ENCODE results near the gene GEMIN4. TPM values are rescaled to one million over a fixed set of nuclear protein-coding genes. Genes with fewer than 3 reads are reported as not detected.
"Not testable (repeated sequence)": the region's sequence is repeated elsewhere in the genome, so short reads cannot be mapped to it uniquely, and the experiment has no call there.

The GEMIN4 gene
- 16.2 and 25.6 TPM in 2 replicates for total RNA-seq (2014; rRNA removed; shearing (Covaris generic); ENCODE audit: low replicate concordance)

GRCh38 chr17:752002-752619 is at the start of gene GEMIN4:
Gene GEMIN4 (minus strand): TSS chr17:752264. CDS start chr17:752142, 122 bp downstream.
- in situ Hi-C loops (cut with HindIII; ENCODE audit: low pct_unique_long_range_greater_than_20kb, low sequenced_read_pairs), result no loop called here
- DNase-seq (ENCODE audit: low read depth), result peak; percentile 75

GRCh38 chr17:801660-802059 is 49.6 kb upstream of the GEMIN4 start:
- in situ Hi-C loops (cut with HindIII; ENCODE audit: low pct_unique_long_range_greater_than_20kb, low sequenced_read_pairs), result no loop called here
- DNase-seq (ENCODE audit: low read depth), result peak; percentile 68

- DNase-seq (ENCODE audit: low read depth), result no peak
- in situ Hi-C loops (cut with HindIII; ENCODE audit: low pct_unique_long_range_greater_than_20kb, low sequenced_read_pairs), result no loop called here
These were observed 48.6 kb upstream of the GEMIN4 start for GRCh38 chr17:800446-801242.

GRCh38 chr17:799261-799660 is 47.2 kb upstream of the GEMIN4 start:
- no peak for DNase-seq (ENCODE audit: low read depth)

GRCh38 chr17:798246-798645 is 46.2 kb upstream of the GEMIN4 start:
- in situ Hi-C loops (cut with HindIII; ENCODE audit: low pct_unique_long_range_greater_than_20kb, low sequenced_read_pairs), result no loop called here
- DNase-seq (ENCODE audit: low read depth), result no peak

More at GRCh38 chr17:799261-799660, 47.2 kb upstream of the GEMIN4 start:
- in situ Hi-C loops (cut with HindIII; ENCODE audit: low pct_unique_long_range_greater_than_20kb, low sequenced_read_pairs), result no loop called here

- in situ Hi-C loops (cut with HindIII; ENCODE audit: low pct_unique_long_range_greater_than_20kb, low sequenced_read_pairs), result no loop called here
- DNase-seq (ENCODE audit: low read depth), result no peak
These were observed 45.3 kb upstream of the GEMIN4 start for GRCh38 chr17:797236-797840.

- in situ Hi-C loops (cut with HindIII; ENCODE audit: low pct_unique_long_range_greater_than_20kb, low sequenced_read_pairs), result no loop called here
- DNase-seq (ENCODE audit: low read depth), result no peak
These were observed 44.5 kb upstream of the GEMIN4 start for GRCh38 chr17:796609-797008.

GRCh38 chr17:795721-796120 is 43.7 kb upstream of the GEMIN4 start:
- DNase-seq (ENCODE audit: low read depth), result no peak
- in situ Hi-C loops (cut with HindIII; ENCODE audit: low pct_unique_long_range_greater_than_20kb, low sequenced_read_pairs), result no loop called here

GRCh38 chr17:795276-795675 is 43.2 kb upstream of the GEMIN4 start:
- in situ Hi-C loops (cut with HindIII; ENCODE audit: low pct_unique_long_range_greater_than_20kb, low sequenced_read_pairs), result no loop called here
- DNase-seq (ENCODE audit: low read depth), result no peak

GRCh38 chr17:794876-795275 is 42.8 kb upstream of the GEMIN4 start:
- in situ Hi-C loops (cut with HindIII; ENCODE audit: low pct_unique_long_range_greater_than_20kb, low sequenced_read_pairs), result no loop called here
- peak; percentile 64 for DNase-seq (ENCODE audit: low read depth)

- in situ Hi-C loops (cut with HindIII; ENCODE audit: low pct_unique_long_range_greater_than_20kb, low sequenced_read_pairs), result no loop called here
- peak; percentile 30 for DNase-seq (ENCODE audit: low read depth)
These were observed 40.2 kb upstream of the GEMIN4 start for GRCh38 chr17:792277-792676.

- DNase-seq (ENCODE audit: low read depth), result no peak
- in situ Hi-C loops (cut with HindIII; ENCODE audit: low pct_unique_long_range_greater_than_20kb, low sequenced_read_pairs), result no loop called here
These were observed 39.8 kb upstream of the GEMIN4 start for GRCh38 chr17:791829-792228.

GRCh38 chr17:790874-791247 is 38.8 kb upstream of the GEMIN4 start:
- in situ Hi-C loops (cut with HindIII; ENCODE audit: low pct_unique_long_range_greater_than_20kb, low sequenced_read_pairs); DNase-seq (ENCODE audit: low read depth): not testable (repeated sequence)

- DNase-seq (ENCODE audit: low read depth); in situ Hi-C loops (cut with HindIII; ENCODE audit: low pct_unique_long_range_greater_than_20kb, low sequenced_read_pairs): not testable (repeated sequence)
These were observed 38.1 kb upstream of the GEMIN4 start for GRCh38 chr17:789931-790873.

- in situ Hi-C loops (cut with HindIII; ENCODE audit: low pct_unique_long_range_greater_than_20kb, low sequenced_read_pairs), result no loop called here
- no peak for DNase-seq (ENCODE audit: low read depth)
These were observed 37.2 kb upstream of the GEMIN4 start for GRCh38 chr17:789160-789840.

- in situ Hi-C loops (cut with HindIII; ENCODE audit: low pct_unique_long_range_greater_than_20kb, low sequenced_read_pairs), result no loop called here
These were observed 36.5 kb upstream of the GEMIN4 start for GRCh38 chr17:788551-788950.

GRCh38 chr17:787641-788221 is 35.7 kb upstream of the GEMIN4 start:
- DNase-seq (ENCODE audit: low read depth), result no peak
- in situ Hi-C loops (cut with HindIII; ENCODE audit: low pct_unique_long_range_greater_than_20kb, low sequenced_read_pairs), result no loop called here

More at GRCh38 chr17:788551-788950, 36.5 kb upstream of the GEMIN4 start:
- DNase-seq (ENCODE audit: low read depth), result no peak

Measured in Caki2 (cell line).